GM18520 (cell line): ENCODE data around the gene RWDD1.
"Not testable (repeated sequence)": the region's sequence is repeated elsewhere in the genome, so short reads cannot be mapped to it uniquely, and the experiment has no call there.

ENCODE experiments used
- ATAC-seq: cut with Tn5 transposase; IDR thresholded peaks from one replicate; pipeline ENCODE4 v1.9.1; 2021; ENCODE audit not compliant: unreplicated experiment

RWDD1 gene

GRCh38 chr6:116557893-116558292 lies 13.4 kb upstream of the RWDD1 start:
- no peak for ATAC-seq

DNA sequence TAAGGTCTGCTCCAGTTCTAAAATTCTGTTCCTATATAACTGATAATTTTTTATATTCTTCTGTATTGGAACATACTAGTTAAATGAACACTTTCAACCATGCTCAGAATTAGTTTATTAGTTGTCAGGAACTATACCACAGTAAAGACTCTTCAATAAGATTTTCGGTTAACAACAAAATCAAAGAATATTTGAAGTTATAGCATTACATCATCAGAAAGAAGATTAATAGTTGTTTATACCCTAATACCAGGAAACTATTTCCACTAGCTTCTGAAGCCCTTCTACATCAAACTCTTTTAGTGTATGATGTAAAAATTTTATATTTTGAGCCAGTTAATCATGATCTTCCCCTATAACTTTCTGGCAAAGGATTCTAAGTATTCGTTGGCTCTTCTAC lies 11.2 kb upstream of the RWDD1 start:
- ATAC-seq = no peak

DNA sequence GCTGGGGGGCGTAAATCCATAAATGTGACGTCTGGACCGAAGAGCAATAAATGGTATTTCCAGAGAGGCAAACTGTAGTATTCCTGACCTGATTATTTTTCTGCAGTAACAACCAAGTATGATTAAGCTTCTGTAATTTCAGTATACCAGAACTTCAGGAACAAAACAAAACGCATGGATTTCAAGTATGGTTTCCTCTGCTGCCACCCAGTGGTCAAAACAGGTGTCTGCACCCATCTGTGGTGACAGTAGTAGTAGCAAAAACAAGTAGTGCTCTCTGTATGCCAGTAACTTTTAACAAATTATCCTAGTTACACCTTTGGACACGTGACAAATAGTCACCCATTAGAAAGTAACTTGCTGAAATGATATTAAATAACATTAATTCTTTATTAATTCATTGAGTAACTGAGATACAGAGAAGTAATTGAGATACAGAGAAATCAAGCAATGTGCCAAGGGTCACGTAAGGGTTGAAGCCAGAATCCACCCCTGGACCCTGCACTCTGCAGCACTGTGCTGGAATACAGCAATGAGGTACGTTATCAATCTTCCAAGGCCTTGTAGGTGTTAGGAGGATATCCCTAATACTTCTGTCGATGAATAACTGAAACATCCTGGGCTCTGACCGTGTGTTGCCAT lies 9.8 kb upstream of the RWDD1 start:
- ATAC-seq = no peak

DNA sequence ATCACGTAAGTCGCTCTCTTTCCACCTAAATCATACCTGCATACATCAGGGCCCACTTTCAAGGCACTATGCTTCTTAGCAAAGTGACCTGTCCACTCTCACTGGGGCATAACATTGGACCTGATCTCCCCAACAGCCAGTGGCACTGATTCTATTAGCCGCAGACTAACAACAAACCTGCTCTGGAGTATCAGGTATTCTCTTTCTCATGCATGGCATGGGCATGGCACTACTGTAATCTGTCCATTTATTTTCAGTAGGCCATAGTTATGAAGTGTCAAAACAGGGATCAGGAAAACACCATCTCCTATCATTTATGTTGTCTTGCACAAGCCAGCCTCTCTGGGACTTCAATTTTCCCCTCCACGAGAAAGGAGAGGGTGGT lies 9.3 kb upstream of the RWDD1 start:
- ATAC-seq = no peak

GRCh38 chr6:116562614-116563013 lies 8.7 kb upstream of the RWDD1 start:
- ATAC-seq = no peak

GRCh38 chr6:116563830-116564229 lies 7.5 kb upstream of the RWDD1 start:
- ATAC-seq = no peak

GRCh38 chr6:116564311-116564710 lies 7.0 kb upstream of the RWDD1 start:
- no peak for ATAC-seq

DNA sequence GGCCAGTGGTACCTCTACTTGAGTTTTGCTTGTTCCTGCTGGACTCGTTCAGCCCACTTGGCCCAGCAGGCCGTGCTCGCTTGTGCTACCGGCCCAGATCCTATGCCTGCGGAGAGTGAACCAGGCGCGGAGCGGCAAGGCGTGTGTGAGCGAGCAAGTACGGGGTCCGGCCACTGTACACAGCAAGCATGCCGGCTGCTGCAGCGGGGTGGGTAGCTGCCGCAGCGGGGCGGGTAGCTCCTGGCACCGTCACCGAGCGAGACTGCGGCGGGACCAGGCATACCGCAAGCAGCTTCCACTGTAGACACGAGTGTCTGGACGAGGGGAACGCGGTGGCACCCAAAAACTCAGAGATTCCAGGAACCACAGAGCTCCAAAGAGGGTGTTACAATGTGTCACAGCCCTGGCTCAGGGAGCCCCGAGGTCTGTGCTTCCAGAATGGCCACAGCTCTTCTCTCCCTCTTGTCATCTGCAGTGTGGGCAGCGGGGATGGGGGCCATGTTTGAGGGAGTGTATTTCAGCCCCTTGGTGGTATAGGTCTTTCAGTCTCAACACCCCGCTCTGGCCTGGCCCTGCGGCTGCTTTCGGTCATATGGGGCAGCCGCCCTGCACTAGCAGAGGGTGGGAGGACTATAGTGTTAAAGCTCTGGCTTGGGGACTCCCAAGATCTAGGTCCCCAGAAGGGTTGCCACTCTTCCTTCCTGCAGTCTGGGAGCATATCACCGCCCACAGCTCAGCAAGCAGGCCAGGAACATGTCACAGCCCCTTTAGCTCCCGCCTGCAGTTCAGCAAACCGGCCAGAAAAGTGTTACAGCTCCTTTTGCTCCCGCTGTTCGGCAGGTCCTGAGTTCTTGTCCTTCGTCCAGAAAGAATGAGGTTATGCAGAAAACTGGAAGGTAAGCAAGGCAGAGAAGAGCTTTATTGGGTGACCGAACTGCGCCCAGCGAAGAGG lies 6.1 kb upstream of the RWDD1 start:
- no peak for ATAC-seq

DNA sequence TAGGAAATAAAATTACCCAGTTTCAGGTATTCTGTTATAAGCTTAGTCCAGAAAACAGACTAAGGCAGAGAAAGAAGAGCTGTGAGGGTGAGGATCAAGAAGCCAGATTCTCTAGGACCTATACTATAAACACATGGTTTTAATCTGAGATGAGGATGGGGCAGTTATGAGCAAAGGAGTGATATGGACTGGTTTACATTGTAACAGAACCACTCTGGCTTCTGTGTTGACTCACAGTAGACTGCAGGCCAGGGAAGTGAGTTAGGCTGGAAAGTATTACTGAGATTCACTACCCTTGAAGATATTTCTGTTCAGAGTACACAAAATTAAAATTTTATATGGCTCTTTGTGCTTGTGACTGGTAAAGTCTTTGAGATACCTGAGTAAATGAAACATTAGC lies 3.2 kb upstream of the RWDD1 start:
- no peak for ATAC-seq

DNA sequence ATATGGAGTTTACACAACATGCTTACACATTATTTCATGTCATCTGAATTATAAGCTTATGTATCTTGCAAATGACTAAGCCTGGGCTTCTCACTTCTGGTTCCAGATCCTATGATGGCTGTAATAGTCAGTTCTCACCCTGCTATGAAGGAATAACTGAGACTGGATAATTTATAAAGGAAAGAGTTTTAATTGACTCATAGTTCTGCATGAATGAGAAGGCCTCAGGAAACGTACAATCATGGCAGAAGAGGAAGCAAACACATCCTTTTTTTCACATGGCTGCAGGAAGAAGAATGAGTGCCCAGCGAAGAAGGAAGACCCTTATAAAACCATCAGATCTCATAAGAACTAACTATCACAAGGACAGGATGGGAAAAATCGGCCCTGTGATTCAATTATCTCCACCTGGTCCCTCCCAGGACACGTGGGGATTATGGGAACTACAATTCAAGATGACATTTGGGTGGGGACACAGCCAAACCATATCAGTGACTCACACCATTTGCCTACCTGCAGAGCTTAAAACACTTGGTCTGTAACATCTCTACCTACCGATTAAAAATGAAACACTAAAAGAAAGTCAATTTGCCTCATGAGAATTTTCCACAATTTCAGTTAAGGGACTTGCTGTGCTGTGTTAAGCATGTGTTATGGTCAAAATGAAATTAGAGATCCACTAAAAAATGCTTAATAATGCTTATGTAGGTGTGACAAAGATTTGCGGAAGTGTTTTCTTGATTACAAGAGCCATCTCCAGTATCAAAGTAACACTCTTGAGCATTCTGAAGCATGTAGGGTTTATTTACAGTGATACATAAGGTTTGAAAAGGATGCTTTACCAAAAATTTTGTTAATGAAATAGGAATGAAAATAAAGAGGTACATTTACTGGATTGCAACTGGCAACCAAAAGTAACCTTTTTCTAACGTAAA lies 2.2 kb upstream of the RWDD1 start:
- ATAC-seq = no peak

GRCh38 chr6:116571683-116572000 lies 338 bp downstream of the RWDD1 start:
- ATAC-seq = no peak

DNA sequence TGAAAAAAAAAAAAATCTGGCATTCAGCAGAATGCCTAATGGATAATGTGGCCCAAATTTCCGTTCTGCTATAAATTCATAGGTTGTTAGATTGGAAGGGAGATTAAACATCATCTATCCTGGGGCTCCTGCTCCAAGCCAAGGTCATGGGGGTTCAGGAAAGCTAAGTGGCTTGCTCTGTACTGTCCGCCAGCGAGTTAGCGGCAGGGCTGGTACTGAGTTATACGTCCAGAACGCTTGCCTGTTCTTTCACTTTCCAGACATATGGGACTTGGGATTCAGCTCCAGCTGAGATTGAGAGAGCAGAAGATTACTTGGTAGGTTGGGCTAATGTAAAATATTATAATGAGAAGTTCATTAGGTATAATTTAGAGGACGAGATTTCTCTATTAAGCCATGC lies 858 bp downstream of the RWDD1 start:
- no peak for ATAC-seq

DNA sequence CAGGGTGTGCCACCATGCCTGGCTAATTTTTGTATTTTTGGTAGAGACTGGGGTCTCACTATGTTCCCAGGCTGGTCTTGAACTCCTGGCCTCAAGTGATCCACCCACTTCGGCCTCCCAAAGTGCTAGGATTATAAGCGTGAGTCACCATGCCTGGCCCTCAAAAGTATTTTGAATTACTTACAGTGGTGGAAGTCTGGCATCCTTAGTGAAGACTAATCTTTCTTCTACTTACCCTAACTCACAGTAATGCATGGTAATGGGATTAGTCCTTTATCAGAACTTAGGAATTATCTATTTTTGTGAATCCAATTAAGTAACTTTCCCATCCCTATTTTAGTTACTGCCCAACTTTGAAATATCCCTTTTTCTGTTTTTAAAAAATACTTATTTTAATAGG lies 3.9 kb downstream of the RWDD1 start:
- no peak for ATAC-seq

GRCh38 chr6:116577486-116577885 lies 6.2 kb downstream of the RWDD1 start:
- no peak for ATAC-seq

- ATAC-seq = no peak
These were observed 7.0 kb downstream of the RWDD1 start for GRCh38 chr6:116578335-116578734.

DNA sequence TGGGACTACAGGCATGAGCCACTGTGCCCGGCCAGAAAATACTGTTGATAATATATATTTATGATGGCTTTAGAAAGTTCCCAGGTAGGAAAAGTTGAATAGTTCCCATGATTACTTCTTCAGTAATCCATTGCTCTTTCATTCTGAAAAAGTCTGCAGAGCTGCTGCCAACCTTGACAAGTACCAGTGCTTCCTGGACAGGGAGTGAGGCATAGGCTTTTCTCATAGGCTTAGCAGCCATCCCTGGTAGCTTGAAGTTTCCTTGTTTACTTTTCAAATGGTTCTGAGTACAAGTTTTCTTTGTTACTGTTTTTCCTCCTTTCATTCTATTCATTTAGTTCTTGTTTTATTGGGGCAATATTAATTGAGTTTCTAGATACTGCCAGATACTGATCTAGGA lies 7.8 kb downstream of the RWDD1 start:
- no peak for ATAC-seq

DNA sequence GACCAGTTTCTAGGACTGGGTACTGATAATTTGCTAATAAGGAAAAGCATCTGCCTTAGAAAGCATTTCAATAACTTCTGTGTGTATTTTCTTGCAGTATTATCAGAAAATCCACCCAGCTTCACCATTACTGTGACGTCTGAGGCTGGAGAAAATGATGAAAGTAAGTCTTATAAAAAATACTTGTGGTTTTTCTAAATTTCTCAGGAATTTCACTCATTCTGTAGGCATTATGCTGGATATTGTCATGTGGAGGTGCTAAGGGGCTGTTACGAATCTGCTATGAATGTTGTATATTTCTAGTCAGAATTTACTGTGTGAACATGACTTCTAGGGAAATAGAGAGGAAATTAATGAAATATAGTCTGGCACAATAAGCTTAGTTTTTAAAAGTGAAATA lies 8.9 kb downstream of the RWDD1 start:
- no peak for ATAC-seq

GRCh38 chr6:116586276-116586675 lies 15.0 kb downstream of the RWDD1 start:
- ATAC-seq = no peak

- ATAC-seq = no peak
These were observed 15.4 kb downstream of the RWDD1 start for GRCh38 chr6:116586738-116587137.

GRCh38 chr6:116595247-116595646 lies 23.9 kb downstream of the RWDD1 start:
- ATAC-seq = no peak

- ATAC-seq = no peak
These were observed 25.5 kb downstream of the RWDD1 start for GRCh38 chr6:116596815-116597214.

DNA sequence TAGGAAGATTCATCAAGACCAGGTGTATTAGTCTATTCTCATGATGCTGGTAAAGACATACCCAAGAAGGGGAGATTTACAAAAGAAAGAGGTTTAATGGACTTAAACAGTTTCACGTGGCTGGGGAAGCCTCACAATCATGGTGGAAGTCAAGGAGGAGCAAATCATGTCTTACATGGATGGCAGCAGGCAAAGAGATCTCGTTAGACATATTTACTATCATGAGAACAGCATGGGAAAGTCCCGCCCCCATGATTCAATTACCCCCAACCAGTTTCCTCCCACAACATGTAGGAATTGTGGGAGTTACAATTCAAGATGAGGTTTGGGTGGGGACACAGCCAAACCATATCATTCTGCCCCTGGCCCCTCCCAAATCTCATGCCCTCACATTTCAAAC lies 32.6 kb downstream of the RWDD1 start:
- not testable (repeated sequence) for ATAC-seq
